ENCODE data around the gene MAP7. TPM values are rescaled to one million over a fixed set of nuclear protein-coding genes. Genes with fewer than 3 reads are reported as not detected.

Gene MAP7
- total and polyA plus RNA-seq, 9 of the 15 experiments (the other 6 are each of a cell fraction or from before 2014, with no cell fraction given): 0.76 to 7.7 (median 3.9) TPM

DNA sequence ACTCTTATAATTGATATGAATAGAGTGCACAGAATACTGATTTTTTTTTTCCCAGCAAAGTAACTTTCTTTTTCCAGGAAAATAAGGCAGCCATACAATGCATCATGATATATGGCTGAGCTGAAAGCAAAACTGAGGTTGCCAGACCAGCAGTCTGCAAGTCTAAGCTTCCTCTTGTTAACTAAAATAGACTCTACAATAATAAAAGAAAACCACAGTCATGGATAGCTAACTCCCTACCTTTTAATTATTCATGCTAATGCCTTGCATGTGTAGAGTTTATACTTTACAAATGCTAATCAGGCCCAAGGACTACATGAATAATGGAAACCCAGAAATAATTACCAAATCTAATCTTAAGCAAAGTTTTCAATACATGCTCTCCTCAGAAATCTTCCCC lies 47.4 kb downstream of the MAP7 start:
- CTCF ChIA-PET (ENCODE audit: low intra/inter-chr PET ratio): no interaction called here
- Histone ChIP-seq H3K27me3 (ENCODE audit: control insufficient read depth in 2 of 2, insufficient read depth in 2 of 2, low read length in 2 of 2) (no peaks in the 10 kb centered on the region), H3K4me2 (ENCODE audit: insufficient read depth, low read length) (no peak overlapping the region), H2AFZ (ENCODE audit: low read depth, low read length) (no peak overlapping the region), H3K9me3 (replicated peaks; ENCODE audit: control insufficient read depth, insufficient read depth, low read depth, low read length) (no peaks in the 10 kb centered on the region), H4K20me1 (replicated peaks; ENCODE audit: control insufficient read depth, insufficient read depth, low read length) (no peaks in the 10 kb centered on the region), H3K36me3 (ENCODE audit: control insufficient read depth, insufficient read depth, low read length) (no peaks in the 10 kb centered on the region), H3K4me3 (no peak overlapping the region), H3K79me2 (ENCODE audit: control insufficient read depth, insufficient read depth, low read length) (no peaks in the 10 kb centered on the region), H3K27ac (ENCODE audit: extremely low read depth, low read depth, low read length) (no peak overlapping the region), H3K9ac (ENCODE audit: insufficient read depth in 1 of 2, low read depth in 2 of 2, low read length in 2 of 2) (no peak overlapping the region), H3K9me1 (ENCODE audit: control insufficient read depth, insufficient read depth, low read length) (no peaks in the 10 kb centered on the region), H3K4me1 (replicated peaks in 1 of 2; ENCODE audit: control insufficient read depth in 2 of 2, insufficient read depth in 2 of 2, low read length in 2 of 2) (peaks cover 0 to 13% of the 10 kb centered on the region in 2 experiments; a peak in 2 of 5 replicates)
- no peak for ATAC-seq
- intact Hi-C loops (cut with micrococcal nuclease) (no loop called here), in situ Hi-C loops (cut with MboI) (no loop called here)
- POLR2A ChIA-PET: interaction anchor here (0.6 to 1.0 kb wide), 2 partner anchors 42 to 214 kb away, joined by 3 read pairs; no protein-coding TSS in a partner anchor
- TF ChIP-seq MLX (CRISPR knock-in tag; conservative IDR thresholded peaks at IDR 0.05) (no peak), RFX7 (CRISPR knock-in tag; IDR thresholded peaks at IDR 0.05) (no peak), ZNF232 (CRISPR knock-in tag; IDR thresholded peaks at IDR 0.05) (no peak), ZNF551 (CRISPR knock-in tag; IDR thresholded peaks at IDR 0.05) (no peak), KAT2B (IDR thresholded peaks at IDR 0.05; ENCODE audit: low read depth, low read length) (no peak), BRCA1 (IDR thresholded peaks at IDR 0.05) (no peak), BRCA1 (CRISPR knock-in tag; IDR thresholded peaks at IDR 0.05) (no peak), ZBTB7A (IDR thresholded peaks at IDR 0.05; ENCODE audit: borderline replicate concordance, control insufficient read depth, low read depth, low read length) (no peak), ZNF274 (IDR thresholded peaks at IDR 0.05; ENCODE audit: borderline replicate concordance, low read depth, low read length) (no peak), ZNF197 (CRISPR knock-in tag; IDR thresholded peaks at IDR 0.05; ENCODE audit: low read depth) (no peak), SNIP1 (IDR thresholded peaks at IDR 0.05; ENCODE audit: low read depth) (no peak), HNRNPH1 (optimal IDR thresholded peaks at IDR 0.05; ENCODE audit: low read depth, low read length) (no peak), YY1 (IDR thresholded peaks at IDR 0.05; ENCODE audit: borderline replicate concordance in 1 of 3, control insufficient read depth in 1 of 3, extremely low read depth in 1 of 3, insufficient read depth in 3 of 3, insufficient read length in 1 of 3, insufficient replicate concordance in 2 of 3, low read depth in 1 of 3, low read length in 2 of 3) (no peak), NCOR1 (IDR thresholded peaks at IDR 0.05) (no peak)
- TF ChIP-seq, protein P1, sequence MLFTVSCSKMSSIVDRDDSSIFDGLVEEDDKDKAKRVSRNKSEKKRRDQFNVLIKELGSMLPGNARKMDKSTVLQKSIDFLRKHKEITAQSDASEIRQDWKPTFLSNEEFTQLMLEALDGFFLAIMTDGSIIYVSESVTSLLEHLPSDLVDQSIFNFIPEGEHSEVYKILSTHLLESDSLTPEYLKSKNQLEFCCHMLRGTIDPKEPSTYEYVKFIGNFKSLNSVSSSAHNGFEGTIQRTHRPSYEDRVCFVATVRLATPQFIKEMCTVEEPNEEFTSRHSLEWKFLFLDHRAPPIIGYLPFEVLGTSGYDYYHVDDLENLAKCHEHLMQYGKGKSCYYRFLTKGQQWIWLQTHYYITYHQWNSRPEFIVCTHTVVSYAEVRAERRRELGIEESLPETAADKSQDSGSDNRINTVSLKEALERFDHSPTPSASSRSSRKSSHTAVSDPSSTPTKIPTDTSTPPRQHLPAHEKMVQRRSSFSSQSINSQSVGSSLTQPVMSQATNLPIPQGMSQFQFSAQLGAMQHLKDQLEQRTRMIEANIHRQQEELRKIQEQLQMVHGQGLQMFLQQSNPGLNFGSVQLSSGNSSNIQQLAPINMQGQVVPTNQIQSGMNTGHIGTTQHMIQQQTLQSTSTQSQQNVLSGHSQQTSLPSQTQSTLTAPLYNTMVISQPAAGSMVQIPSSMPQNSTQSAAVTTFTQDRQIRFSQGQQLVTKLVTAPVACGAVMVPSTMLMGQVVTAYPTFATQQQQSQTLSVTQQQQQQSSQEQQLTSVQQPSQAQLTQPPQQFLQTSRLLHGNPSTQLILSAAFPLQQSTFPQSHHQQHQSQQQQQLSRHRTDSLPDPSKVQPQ (CRISPR knock-in tag; IDR thresholded peaks at IDR 0.05; ENCODE audit: borderline replicate concordance): no peak
- TF ChIP-seq, protein P2, sequence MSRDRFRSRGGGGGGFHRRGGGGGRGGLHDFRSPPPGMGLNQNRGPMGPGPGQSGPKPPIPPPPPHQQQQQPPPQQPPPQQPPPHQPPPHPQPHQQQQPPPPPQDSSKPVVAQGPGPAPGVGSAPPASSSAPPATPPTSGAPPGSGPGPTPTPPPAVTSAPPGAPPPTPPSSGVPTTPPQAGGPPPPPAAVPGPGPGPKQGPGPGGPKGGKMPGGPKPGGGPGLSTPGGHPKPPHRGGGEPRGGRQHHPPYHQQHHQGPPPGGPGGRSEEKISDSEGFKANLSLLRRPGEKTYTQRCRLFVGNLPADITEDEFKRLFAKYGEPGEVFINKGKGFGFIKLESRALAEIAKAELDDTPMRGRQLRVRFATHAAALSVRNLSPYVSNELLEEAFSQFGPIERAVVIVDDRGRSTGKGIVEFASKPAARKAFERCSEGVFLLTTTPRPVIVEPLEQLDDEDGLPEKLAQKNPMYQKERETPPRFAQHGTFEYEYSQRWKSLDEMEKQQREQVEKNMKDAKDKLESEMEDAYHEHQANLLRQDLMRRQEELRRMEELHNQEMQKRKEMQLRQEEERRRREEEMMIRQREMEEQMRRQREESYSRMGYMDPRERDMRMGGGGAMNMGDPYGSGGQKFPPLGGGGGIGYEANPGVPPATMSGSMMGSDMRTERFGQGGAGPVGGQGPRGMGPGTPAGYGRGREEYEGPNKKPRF (IDR thresholded peaks at IDR 0.05; ENCODE audit: low read depth, low read length): no peak
- no peak for DNase-seq (ENCODE audit: extremely low read depth in 1 of 4, low spot score in 3 of 4)
- no TSS peak for BruUV-seq (replicated peaks)
- FAIRE-seq: no peak
